Measurements from ENCODE around the gene GRM7.

DNA sequence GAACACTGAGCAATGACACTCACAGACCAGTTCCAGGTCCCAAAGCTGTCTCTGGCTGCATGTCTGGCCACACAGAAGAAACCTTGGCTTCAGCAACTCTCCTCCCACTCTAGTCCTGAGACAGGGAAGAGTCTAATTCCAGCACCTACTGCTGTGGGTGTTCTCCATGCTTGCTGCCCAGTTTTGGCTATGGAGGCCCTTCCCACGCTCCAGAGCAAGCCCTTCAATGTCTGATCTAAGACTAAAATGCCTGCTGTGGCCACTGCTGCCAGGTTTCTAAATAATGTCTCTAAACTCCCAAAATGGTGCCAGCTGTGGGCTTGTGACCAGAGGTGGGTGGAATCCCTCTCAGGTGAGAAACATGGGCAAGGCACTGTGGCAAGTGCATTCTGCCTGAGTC is 531.3 kb downstream of the GRM7 start:
- TF ChIP-seq, protein P1, sequence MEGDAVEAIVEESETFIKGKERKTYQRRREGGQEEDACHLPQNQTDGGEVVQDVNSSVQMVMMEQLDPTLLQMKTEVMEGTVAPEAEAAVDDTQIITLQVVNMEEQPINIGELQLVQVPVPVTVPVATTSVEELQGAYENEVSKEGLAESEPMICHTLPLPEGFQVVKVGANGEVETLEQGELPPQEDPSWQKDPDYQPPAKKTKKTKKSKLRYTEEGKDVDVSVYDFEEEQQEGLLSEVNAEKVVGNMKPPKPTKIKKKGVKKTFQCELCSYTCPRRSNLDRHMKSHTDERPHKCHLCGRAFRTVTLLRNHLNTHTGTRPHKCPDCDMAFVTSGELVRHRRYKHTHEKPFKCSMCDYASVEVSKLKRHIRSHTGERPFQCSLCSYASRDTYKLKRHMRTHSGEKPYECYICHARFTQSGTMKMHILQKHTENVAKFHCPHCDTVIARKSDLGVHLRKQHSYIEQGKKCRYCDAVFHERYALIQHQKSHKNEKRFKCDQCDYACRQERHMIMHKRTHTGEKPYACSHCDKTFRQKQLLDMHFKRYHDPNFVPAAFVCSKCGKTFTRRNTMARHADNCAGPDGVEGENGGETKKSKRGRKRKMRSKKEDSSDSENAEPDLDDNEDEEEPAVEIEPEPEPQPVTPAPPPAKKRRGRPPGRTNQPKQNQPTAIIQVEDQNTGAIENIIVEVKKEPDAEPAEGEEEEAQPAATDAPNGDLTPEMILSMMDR (IDR thresholded peaks at IDR 0.05) = no peak
- no peak for TF ChIP-seq POLR2A (IDR thresholded peaks at IDR 0.05)
